Stimulated activated CD4-positive, alpha-beta T cell treated with anti-CD3 and anti-CD28 coated beads, Interleukin-1b, Interleukin-23, amount 100 ng/mL, for 48 hours (primary cell): ENCODE data around the gene PTBP3.
"Not testable (repeated sequence)": the region's sequence is repeated elsewhere in the genome, so short reads cannot be mapped to it uniquely, and the experiment has no call there.

Experiments used
- DNase-seq: peaks from one replicate; pipeline ENCODE4 v3.0.0-alpha.2; 2020

Gene PTBP3

GRCh38 chr9:112194969-112195431, 138.4 kb downstream of the PTBP3 start:
- DNase-seq: no peak

DNA sequence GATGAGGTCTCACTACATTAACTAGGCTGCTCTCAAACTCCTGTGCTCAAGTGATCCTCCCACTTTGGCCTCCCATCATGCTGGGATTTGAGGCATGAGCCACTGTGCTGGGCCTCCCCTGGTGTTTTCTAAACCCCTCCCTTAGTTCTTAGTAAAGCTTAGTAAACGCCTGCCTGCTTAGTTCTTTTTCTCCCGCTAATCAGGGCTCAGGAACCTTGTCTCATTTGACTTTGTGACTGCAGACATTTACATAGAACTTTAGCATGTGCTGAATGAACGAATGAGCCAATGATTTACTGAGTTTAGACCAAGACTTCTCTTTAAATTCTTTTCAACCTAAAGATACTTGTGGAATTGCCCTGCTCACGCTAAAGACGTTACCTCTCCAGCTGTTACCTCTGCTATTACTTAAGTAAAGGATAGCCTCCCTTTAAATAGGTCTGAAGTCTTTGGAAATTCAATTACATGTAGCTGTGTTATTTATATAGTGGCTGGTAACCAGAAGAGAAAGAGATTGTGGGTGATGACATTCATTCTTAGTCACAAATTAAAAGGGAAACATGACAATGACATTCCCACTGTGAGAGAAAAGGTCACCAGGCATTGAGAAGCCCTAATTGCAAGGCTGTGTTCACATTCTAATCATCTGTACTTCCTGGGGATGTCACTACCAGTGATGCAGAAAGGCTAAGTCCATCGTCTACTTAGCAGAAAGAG, 139.7 kb downstream of the PTBP3 start:
- no peak for DNase-seq

DNA sequence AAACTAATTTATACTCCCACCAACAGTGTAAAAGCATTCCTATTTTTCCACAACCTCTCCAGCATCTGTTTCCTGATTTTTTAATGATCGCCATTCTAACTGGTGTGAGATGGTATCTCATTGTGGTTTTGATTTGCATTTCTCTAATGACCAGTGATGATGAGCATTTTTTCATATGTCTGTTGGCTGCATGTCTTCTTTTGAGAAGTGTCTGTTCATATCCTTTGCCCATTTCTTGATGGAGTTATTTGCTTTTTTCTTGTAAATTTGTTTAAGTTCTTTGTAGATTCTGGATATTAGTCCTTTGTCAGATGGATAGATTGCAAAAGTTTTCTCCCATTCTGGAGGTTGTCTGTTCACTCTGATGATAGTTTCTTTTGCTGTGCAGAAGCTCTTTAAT, 143.1 kb downstream of the PTBP3 start:
- DNase-seq: not testable (repeated sequence)

- DNase-seq: no peak
Measured at GRCh38 chr9:112188884-112189283, 144.5 kb downstream of the PTBP3 start.

DNA sequence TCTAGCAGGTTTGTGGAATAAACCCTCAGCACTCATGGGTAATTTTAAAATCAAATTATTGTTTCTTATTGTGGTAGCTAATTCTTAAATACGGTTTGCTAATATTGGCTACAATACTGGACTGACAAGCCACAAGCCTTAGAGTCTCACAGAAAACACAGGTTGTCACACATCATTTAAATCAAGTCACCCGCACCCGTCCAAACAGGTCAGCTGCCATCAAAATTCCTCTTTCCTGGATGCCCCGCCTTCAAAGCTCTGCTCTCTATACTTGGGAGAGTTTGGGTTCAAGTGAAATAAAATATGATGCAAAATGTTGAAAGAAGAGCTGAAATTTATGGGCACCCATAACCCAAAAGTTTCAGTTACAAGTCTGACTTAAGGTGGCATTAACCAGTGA, 146.0 kb downstream of the PTBP3 start:
- DNase-seq: no peak

- no peak for DNase-seq
Measured at GRCh38 chr9:112186695-112187094, 146.7 kb downstream of the PTBP3 start.

- no peak for DNase-seq
Measured at GRCh38 chr9:112184946-112185345, 148.5 kb downstream of the PTBP3 start.

DNA sequence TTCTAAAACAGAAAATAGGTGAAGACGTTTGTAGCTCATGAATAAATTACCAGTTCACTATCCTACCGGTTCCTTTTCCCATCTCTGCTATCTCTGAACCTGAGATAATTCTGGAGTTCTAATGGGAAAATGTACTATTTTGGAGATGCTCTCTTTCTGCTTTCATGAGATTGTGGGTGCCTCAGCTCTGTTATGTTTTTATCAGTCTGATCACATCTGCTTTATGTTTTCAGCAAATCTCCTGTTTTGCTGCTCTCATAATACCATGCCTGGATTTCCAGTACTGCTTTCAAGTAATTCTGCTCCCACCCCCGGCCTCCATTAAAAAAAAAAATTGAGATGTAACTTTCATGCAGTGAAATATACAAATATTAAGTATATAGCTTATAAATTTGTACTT, 149.2 kb downstream of the PTBP3 start:
- DNase-seq: no peak

DNA sequence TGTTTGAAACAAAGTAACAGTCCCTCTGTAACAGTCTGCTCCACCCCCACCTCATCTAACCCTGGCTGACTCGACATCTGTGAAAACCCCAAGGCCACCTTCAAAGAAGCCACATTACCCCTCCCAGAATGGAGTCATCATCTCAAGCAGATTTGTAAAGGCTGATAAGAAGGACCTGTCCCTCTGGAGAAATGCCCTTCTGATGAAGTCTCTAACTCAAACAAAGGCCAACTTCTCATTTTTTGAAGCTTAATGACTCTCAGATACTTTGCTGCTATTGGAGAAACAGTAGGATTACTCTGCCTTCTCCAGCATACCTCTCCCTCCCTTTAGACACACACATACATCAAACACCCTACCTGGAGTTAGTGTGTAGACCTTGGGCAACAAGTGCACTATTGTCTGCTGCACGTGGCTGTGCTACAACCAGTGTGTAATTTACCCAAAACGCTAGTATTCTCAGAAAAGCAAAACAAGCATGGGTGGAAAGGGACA, 153.0 kb downstream of the PTBP3 start:
- DNase-seq: peak; percentile 56

DNA sequence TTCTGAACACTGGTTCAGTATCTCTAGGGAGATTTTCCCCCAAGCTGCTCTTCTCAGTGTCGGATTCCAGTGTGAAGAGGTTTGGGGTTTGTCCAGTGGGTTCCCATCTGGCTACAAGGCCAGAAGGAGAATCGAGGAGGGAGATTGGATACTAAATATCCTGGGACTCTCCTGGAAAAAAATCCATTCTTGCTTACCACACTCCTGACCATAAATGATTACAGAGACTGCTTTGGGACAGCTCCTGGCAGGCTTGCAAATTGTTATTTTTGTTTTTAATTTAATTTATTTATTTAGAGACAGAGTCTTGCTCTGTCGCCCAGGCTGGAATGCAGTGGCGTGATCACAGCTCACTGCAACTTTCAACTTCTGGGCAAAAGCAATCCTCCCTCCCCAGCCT, 153.6 kb downstream of the PTBP3 start:
- no peak for DNase-seq

- DNase-seq: no peak
Measured at GRCh38 chr9:112176524-112176923, 156.9 kb downstream of the PTBP3 start.

GRCh38 chr9:112175796-112176315, 157.6 kb downstream of the PTBP3 start:
- DNase-seq: no peak

GRCh38 chr9:112174965-112175795, 158.2 kb downstream of the PTBP3 start, which contains the start of gene SUSD1:
SUSD1 (minus strand) TSS chr9:112175297; CDS start chr9:112175235, 62 bp downstream.
- DNase-seq: no peak

GRCh38 chr9:112174222-112174964, 159.0 kb downstream of the PTBP3 start:
- DNase-seq: peak; percentile 74

GRCh38 chr9:112173489-112174221, 159.8 kb downstream of the PTBP3 start:
- no peak for DNase-seq

DNA sequence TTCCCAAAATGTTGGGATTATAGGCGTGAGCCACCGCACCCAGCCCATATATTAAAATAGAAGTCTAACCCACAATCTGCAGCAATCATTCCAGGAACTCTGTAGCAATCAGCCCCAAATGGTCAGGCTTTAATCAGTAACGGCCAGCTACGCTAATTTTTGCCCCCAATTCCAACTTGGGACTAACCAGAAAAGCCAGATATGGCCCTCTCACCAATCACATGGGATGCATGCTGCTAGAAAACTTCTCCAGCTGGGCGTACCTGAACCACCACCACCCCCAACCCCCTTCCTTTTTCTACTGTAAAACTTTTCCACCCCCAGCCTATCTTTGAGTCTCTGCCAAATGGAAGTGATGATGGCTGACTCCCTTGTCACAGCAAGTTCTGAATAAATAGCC, 162.5 kb downstream of the PTBP3 start:
- DNase-seq: no peak

DNA sequence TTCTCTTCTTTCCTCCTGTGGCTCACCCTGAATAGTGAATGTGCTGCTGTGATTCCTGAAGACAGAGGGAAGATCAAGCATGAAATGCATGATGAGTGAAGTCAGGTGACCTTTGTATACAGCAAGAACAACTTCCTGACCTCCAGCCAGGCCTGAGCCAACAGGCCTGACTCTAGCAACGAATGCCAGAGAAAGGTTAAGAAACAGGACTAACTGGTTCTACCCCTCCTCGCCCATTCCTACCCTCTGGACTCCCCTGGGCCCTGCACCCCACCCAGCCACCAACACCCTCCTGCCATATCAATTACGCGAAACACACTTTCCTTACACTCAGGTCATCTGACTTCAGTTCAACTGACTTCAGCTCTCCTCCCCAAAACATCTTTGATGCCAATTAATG, 163.2 kb downstream of the PTBP3 start:
- no peak for DNase-seq

- no peak for DNase-seq
Measured at GRCh38 chr9:112169368-112169767, 164.1 kb downstream of the PTBP3 start.

- no peak for DNase-seq
Measured at GRCh38 chr9:112168197-112168596, 165.2 kb downstream of the PTBP3 start.
